ENCODE results near the gene BMP10. TPM values are rescaled to one million over a fixed set of nuclear protein-coding genes. Genes with fewer than 3 reads are reported as not detected.

BMP10 gene
- total RNA-seq, 2 experiments from 2014 or later, result not detected

GRCh38 chr2:68911246-68911645 is 40.0 kb upstream of the BMP10 start:
- H3K27me3 Mint-ChIP-seq (ENCODE audit: low read depth), result no peaks in the 10 kb centered on the region
- peaks cover 39% of the 10 kb centered on the region for H3K4me1 Mint-ChIP-seq (ENCODE audit: low read depth)
- H3K4me3 Mint-ChIP-seq, result no peak overlapping the region
- ChIA-PET CTCF (interaction anchor here (1.4 to 5.2 kb wide), 6 partner anchors 14 to 448 kb away, joined by 4 to 31 read pairs (median 16); no protein-coding TSS in a partner anchor), POLR2A (interaction anchor here (0.8 kb wide), 2 partner anchors 25 to 834 kb away, joined by 3 read pairs; no protein-coding TSS in a partner anchor)
- H3K27ac Mint-ChIP-seq, result no peak overlapping the region
- ATAC-seq (no peak), DNase-seq (no peak)
- no peaks in the 10 kb centered on the region for H3K9me3 Mint-ChIP-seq (ENCODE audit: insufficient read depth)
- H3K36me3 Mint-ChIP-seq (ENCODE audit: low read depth), result no peaks in the 10 kb centered on the region

DNA sequence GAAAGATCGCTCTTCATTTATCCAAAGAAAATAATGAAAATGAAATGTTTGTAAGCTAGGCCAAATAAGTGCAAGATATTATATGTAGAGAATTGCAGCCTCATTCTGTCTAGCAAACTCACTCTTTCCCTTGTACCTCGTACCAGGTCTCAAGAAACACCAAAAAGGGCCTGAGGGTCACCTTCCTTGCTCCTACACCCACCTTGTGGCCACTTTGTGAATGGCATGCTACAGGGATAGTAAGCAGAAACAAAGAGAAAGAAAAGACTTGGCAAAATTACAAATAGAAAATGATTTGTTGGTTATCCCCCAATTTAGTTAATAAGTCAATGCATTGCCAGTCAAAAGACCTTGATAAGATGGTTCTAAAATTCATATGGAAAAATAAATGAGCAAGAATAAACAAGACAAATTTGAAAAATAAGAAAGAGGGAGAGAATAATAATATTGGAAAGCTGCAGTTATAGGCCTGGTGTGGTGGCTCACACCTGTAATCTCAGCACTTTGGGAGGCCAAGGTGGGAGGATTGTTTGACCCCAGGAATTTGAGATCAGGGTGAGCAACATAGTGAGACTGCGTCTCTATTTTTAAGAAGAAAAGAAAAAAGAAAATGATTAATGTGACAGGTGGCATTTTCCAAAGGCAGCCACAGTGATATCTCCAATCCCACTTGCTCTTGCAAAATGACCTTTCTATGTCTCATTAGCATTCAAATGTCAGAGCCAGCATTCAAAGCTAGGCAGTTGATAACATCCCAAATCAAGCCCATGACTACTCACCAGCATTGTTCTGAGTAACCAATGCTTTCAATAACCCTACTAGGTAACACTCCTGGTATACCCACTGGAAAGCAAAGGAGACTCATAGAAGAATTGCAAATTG is 38.8 kb upstream of the BMP10 start:
- CTCF ChIA-PET, result interaction anchor here (0.7 to 6.1 kb wide), 18 partner anchors 8 to 445 kb away, joined by 3 to 56 read pairs (median 4); partner anchors contain the start of gene ARHGAP25
- no peaks in the 10 kb centered on the region for H3K27me3 Mint-ChIP-seq (ENCODE audit: low read depth)
- H3K27ac Mint-ChIP-seq, result peak overlapping the region; percentile 5
- no peaks in the 10 kb centered on the region for H3K36me3 Mint-ChIP-seq (ENCODE audit: low read depth)
- H3K4me3 Mint-ChIP-seq, result no peak overlapping the region
- peak; percentile 84 for DNase-seq
- no peaks in the 10 kb centered on the region for H3K9me3 Mint-ChIP-seq (ENCODE audit: insufficient read depth)
- POLR2A ChIA-PET, result interaction anchor here (0.6 kb wide), 1 partner anchor 52 kb away, joined by 3 read pairs; no protein-coding TSS in a partner anchor
- ATAC-seq, result no peak
- peaks cover 37% of the 10 kb centered on the region for H3K4me1 Mint-ChIP-seq (ENCODE audit: low read depth)

GRCh38 chr2:68908392-68908970 is 37.3 kb upstream of the BMP10 start:
- Mint-ChIP-seq H3K4me3 (peak overlapping the region; percentile 30), H3K36me3 (ENCODE audit: low read depth) (peaks cover 4% of the 10 kb centered on the region), H3K4me1 (ENCODE audit: low read depth) (peaks cover 33% of the 10 kb centered on the region), H3K27me3 (ENCODE audit: low read depth) (peaks cover 2% of the 10 kb centered on the region), H3K27ac (peak overlapping the region; percentile 92), H3K9me3 (ENCODE audit: insufficient read depth) (peaks cover 4% of the 10 kb centered on the region)
- POLR2A ChIA-PET, result interaction anchor here (0.8 to 2.2 kb wide), 15 partner anchors 10 to 737 kb away, joined by 3 to 12 read pairs (median 3); partner anchors contain the start of genes APLF, ARHGAP25 and FBXO48
- CTCF ChIA-PET, result interaction anchor here (0.6 to 6.1 kb wide), 33 partner anchors 9 to 737 kb away, joined by 3 to 56 read pairs (median 6); partner anchors contain the start of genes ARHGAP25 and FBXO48
- DNase-seq (peak; percentile 91), ATAC-seq (peak; percentile 92)

DNA sequence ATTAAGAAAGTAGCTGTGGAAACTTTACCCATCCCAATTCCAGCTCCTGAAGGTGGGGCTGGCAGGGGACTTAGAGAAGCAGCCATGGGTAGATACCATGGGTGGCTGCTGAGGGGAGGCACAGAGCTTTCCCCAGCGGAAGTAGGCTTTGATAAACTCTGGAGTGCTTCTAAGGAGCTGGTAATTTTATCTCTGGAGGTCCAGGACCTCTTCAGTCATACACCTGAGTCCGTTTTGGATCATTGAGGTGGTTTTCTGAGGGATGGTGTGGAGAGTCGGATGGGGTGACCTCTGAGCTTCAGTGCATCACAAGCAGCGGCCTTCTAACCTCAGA is 36.7 kb upstream of the BMP10 start:
- Mint-ChIP-seq H3K27ac (peak overlapping the region; percentile 92), H3K27me3 (ENCODE audit: low read depth) (peaks cover 2% of the 10 kb centered on the region), H3K4me1 (ENCODE audit: low read depth) (peaks cover 33% of the 10 kb centered on the region), H3K36me3 (ENCODE audit: low read depth) (peaks cover 4% of the 10 kb centered on the region), H3K4me3 (peak overlapping the region; percentile 30), H3K9me3 (ENCODE audit: insufficient read depth) (peaks cover 8% of the 10 kb centered on the region)
- ChIA-PET CTCF (interaction anchor here (0.6 to 6.1 kb wide), 33 partner anchors 14 to 737 kb away, joined by 3 to 56 read pairs (median 6); partner anchors contain the start of genes ARHGAP25 and FBXO48), POLR2A (interaction anchor here (0.8 to 2.2 kb wide), 15 partner anchors 11 to 738 kb away, joined by 3 to 12 read pairs (median 3); partner anchors contain the start of genes APLF, ARHGAP25 and FBXO48)
- no peak for ATAC-seq
- DNase-seq, result no peak

- H3K27ac Mint-ChIP-seq, result peak overlapping the region; percentile 92
- peak overlapping the region; percentile 30 for H3K4me3 Mint-ChIP-seq
- peaks cover 6% of the 10 kb centered on the region for H3K36me3 Mint-ChIP-seq (ENCODE audit: low read depth)
- peaks cover 33% of the 10 kb centered on the region for H3K4me1 Mint-ChIP-seq (ENCODE audit: low read depth)
- CTCF ChIA-PET, result interaction anchor here (0.9 to 6.1 kb wide), 32 partner anchors 13 to 482 kb away, joined by 3 to 56 read pairs (median 6); partner anchors contain the start of genes ARHGAP25 and FBXO48
- no peak for DNase-seq
- ATAC-seq, result no peak
- POLR2A ChIA-PET, result interaction anchor here (0.8 to 2.2 kb wide), 10 partner anchors 10 to 440 kb away, joined by 3 to 12 read pairs (median 3); partner anchors contain the start of genes APLF and FBXO48
- peaks cover 12% of the 10 kb centered on the region for H3K9me3 Mint-ChIP-seq (ENCODE audit: insufficient read depth)
- H3K27me3 Mint-ChIP-seq (ENCODE audit: low read depth), result peaks cover 2% of the 10 kb centered on the region
These were observed 36.2 kb upstream of the BMP10 start for GRCh38 chr2:68907232-68907919.

DNA sequence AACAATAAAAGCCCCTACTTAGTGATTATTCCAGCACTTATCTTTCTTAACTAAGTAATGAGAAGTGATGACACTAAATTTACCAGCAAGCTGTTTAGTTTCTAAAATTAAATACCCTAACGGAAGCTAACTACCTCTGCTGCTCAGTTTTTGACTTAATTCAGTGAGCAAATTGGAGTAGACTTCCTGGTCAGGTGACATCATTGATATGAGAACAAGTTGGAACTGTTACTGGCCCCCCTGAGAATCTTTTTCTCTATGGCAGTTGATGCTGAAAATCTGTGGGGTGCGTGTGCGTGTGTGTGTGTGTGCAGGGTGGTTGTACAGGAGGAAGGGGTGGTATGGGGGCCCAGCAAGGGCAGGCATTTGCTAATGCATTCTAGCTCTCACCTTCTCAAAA is 35.5 kb upstream of the BMP10 start:
- Mint-ChIP-seq H3K4me3 (no peak overlapping the region), H3K36me3 (ENCODE audit: low read depth) (peaks cover 7% of the 10 kb centered on the region), H3K27ac (no peak overlapping the region), H3K4me1 (ENCODE audit: low read depth) (peaks cover 33% of the 10 kb centered on the region), H3K9me3 (ENCODE audit: insufficient read depth) (peaks cover 18% of the 10 kb centered on the region), H3K27me3 (ENCODE audit: low read depth) (peaks cover 2% of the 10 kb centered on the region)
- ChIA-PET POLR2A (interaction anchor here (2.2 kb wide), 1 partner anchor 440 kb away, joined by 12 read pairs; the partner anchor contains the start of genes APLF and FBXO48), CTCF (interaction anchor here (0.9 to 6.1 kb wide), 14 partner anchors 19 to 443 kb away, joined by 3 to 56 read pairs (median 11); partner anchors contain the start of gene FBXO48)
- DNase-seq (no peak), ATAC-seq (no peak)

DNA sequence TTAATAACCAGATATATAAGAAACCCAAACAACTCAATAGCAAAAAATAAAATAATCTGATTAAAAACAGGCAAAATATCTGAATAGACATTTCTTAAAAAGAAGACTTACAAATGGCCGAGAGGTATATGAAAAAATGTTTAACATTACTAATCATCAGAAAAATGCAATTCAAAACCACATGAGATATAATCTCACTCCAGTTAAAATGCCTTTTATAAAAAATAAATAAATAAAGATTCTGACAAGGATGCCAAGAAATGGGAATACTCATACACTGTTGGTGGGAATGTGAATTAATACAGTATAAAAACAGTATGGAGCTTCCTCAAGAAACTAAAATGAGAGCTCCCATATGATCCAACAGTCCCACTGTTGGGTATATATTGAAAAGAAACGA is 33.9 kb upstream of the BMP10 start:
- H3K36me3 Mint-ChIP-seq (ENCODE audit: low read depth), result peaks cover 14% of the 10 kb centered on the region
- CTCF ChIA-PET, result interaction anchor here (1.8 to 6.1 kb wide), 2 partner anchors 20 to 153 kb away, joined by 7 to 40 read pairs; no protein-coding TSS in a partner anchor
- ATAC-seq (no peak), DNase-seq (no peak)
- H3K4me1 Mint-ChIP-seq (ENCODE audit: low read depth), result peaks cover 28% of the 10 kb centered on the region
- no peak overlapping the region for H3K27ac Mint-ChIP-seq
- H3K4me3 Mint-ChIP-seq, result no peak overlapping the region
- POLR2A ChIA-PET, result no interaction called here
- peaks cover 2% of the 10 kb centered on the region for H3K27me3 Mint-ChIP-seq (ENCODE audit: low read depth)
- peaks cover 25% of the 10 kb centered on the region for H3K9me3 Mint-ChIP-seq (ENCODE audit: insufficient read depth)

DNA sequence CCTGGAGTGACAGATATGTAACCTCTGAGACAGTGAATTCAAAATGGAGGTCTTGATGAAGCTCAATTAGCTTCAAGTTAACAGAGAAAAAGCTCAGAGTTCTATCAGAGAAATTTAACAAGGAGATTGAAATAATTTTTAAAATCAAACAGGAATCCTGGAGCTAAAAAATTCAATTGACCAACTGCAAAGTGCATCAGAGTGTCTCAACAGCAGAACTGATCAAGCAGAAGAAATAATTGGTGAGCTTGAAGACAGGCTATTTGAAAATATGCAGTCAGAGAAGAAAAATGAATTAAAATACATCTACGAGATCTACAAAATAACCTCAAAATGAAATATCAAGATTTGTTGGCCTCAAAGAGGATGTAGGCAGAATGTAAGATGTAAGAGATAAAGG is 30.4 kb upstream of the BMP10 start:
- H3K27me3 Mint-ChIP-seq (ENCODE audit: low read depth), result peaks cover 2% of the 10 kb centered on the region
- no peak overlapping the region for H3K27ac Mint-ChIP-seq
- DNase-seq, result no peak
- ChIA-PET POLR2A (no interaction called here), CTCF (interaction anchor here (0.7 to 3.7 kb wide), 5 partner anchors 23 to 414 kb away, joined by 3 to 11 read pairs (median 3); no protein-coding TSS in a partner anchor)
- no peaks in the 10 kb centered on the region for H3K4me1 Mint-ChIP-seq (ENCODE audit: low read depth)
- no peak overlapping the region for H3K4me3 Mint-ChIP-seq
- ATAC-seq, result no peak
- peaks cover 17% of the 10 kb centered on the region for H3K36me3 Mint-ChIP-seq (ENCODE audit: low read depth)
- H3K9me3 Mint-ChIP-seq (ENCODE audit: insufficient read depth), result peaks cover 29% of the 10 kb centered on the region

DNA sequence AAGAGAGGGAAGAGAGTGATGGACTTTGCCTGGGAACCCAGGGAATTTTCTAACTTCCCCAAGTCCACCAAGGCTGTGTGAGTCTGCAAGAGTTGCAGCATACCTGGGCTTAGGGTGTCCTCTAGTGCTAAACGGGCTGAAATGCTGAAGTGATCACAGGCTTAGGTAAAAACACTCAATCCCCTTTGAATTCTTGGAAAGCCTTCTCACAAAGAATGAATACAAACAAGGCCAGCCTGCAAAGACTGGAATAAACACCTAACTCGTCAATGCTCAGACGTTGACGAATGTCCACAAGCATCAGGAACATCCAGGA is 30.0 kb upstream of the BMP10 start:
- H3K4me3 Mint-ChIP-seq, result no peak overlapping the region
- peaks cover 2% of the 10 kb centered on the region for H3K27me3 Mint-ChIP-seq (ENCODE audit: low read depth)
- ATAC-seq (no peak), DNase-seq (no peak)
- no peaks in the 10 kb centered on the region for H3K4me1 Mint-ChIP-seq (ENCODE audit: low read depth)
- peaks cover 29% of the 10 kb centered on the region for H3K9me3 Mint-ChIP-seq (ENCODE audit: insufficient read depth)
- H3K36me3 Mint-ChIP-seq (ENCODE audit: low read depth), result peaks cover 17% of the 10 kb centered on the region
- POLR2A ChIA-PET, result no interaction called here
- CTCF ChIA-PET, result interaction anchor here (0.7 to 3.7 kb wide), 6 partner anchors 22 to 413 kb away, joined by 3 to 11 read pairs (median 3); no protein-coding TSS in a partner anchor
- H3K27ac Mint-ChIP-seq, result no peak overlapping the region

DNA sequence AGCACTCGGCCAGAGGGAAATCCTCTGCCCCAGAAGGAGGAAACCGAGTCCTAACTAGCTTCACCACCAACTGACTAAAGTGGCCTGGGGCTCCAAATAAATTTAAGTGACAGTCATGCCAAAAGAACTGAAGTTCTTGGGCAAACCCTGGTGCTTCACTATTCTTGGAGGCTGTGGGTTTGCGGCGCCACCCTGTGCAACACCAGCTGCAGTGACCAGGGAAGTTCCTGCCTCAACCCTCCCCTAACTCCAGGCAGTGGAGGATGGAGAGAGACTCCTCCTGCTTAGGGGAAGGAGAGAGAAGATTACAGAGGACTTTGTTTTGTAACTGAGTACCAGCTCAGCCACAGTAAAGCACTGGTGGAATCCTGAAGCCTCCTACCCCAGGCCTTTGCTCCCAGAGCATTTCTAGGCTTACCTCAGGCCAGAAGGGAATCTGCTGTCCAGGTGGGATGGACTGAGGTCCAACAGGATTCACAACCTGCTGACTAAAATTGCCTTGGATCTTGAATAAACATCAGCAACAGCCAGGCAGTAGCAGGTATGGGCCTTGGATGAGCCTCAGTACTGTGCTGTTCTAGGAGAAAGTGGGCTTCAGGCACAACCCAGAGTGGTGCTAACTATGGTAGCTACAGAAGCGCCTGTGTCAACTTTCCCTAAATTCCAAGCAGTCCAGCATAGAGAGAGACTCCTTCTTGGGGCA is 29.4 kb upstream of the BMP10 start:
- Mint-ChIP-seq H3K27me3 (ENCODE audit: low read depth) (peaks cover 2% of the 10 kb centered on the region), H3K4me1 (ENCODE audit: low read depth) (no peaks in the 10 kb centered on the region), H3K27ac (no peak overlapping the region), H3K9me3 (ENCODE audit: insufficient read depth) (peaks cover 29% of the 10 kb centered on the region), H3K4me3 (no peak overlapping the region), H3K36me3 (ENCODE audit: low read depth) (peaks cover 17% of the 10 kb centered on the region)
- CTCF ChIA-PET, result interaction anchor here (0.7 to 3.7 kb wide), 7 partner anchors 22 to 191 kb away, joined by 3 to 11 read pairs (median 3); no protein-coding TSS in a partner anchor
- DNase-seq (no peak), ATAC-seq (no peak)
- POLR2A ChIA-PET, result no interaction called here

All from activated CD8-positive, alpha-beta T cell treated with anti-CD3 and anti-CD28 coated beads, Interleukin-2, amount 10 ng/mL, durations not matched to agents 7 days and 5 days (primary cell).